K562 (cell line): Measurements from ENCODE around the gene TRPM4. TPM values are rescaled to one million over a fixed set of nuclear protein-coding genes. Genes with fewer than 3 reads are reported as not detected.

Experiments used
- ARNT ChIP-seq, 2 experiments: fragments of 450-650 bp; IDR thresholded peaks; 2 replicates each; pipeline ENCODE4 v1.6.1; 2016; ENCODE audit warnings: mild to moderate bottlenecking in 1 of 2
- CC2D1A ChIP-seq: fragments of 450-650 bp; IDR thresholded peaks from 2 replicates; pipeline ENCODE4 v1.6.1; 2017; ENCODE audit warnings: mild to moderate bottlenecking
- CEBPG ChIP-seq, 3 experiments: fragments of 200-800 bp in 1 of 3; sonication (Bioruptor generic) in 1 of 3; sonication (generic) in 1 of 3; formaldehyde crosslinking in 1 of 3; IDR thresholded peaks in 2 of 3; conservative IDR thresholded peaks in 1 of 3; 2 replicates each; pipeline versions ENCODE4 v1.6.1 to v1.8.0; 2016 to 2022; ENCODE audit warnings: missing compliant biosample characterization in 2 of 3, missing genetic modification characterization in 2 of 3, mild to moderate bottlenecking in 1 of 3, missing genetic modification reagents in 1 of 3
- CHCHD3 ChIP-seq: fragments of 250-450 bp; sonication (Bioruptor Pico); IDR thresholded peaks from 2 replicates; pipeline ENCODE4 v2.1.2; 2022; ENCODE audit warnings: mild to moderate bottlenecking
- FOXA3 ChIP-seq, 2 experiments: fragments of 450-650 bp in 1 of 2; sonication (generic) in 1 of 2; formaldehyde crosslinking; IDR thresholded peaks in 1 of 2; conservative IDR thresholded peaks in 1 of 2; 2 replicates each; pipeline versions ENCODE4 v1.4.0 to v1.8.0; 2020 to 2022; ENCODE audit warnings: mild to moderate bottlenecking in 2 of 2, missing genetic modification reagents in 1 of 2
- MAFK ChIP-seq: IDR thresholded peaks from 2 replicates; pipeline ENCODE4 v1.6.1; 2011; ENCODE audit warnings: low read length, improper control_type of control experiment
- NUFIP1 ChIP-seq: fragments of 450-650 bp; IDR thresholded peaks from 2 replicates; pipeline ENCODE4 v1.6.1; 2018; ENCODE audit not compliant: partially characterized antibody
- POLR3A ChIP-seq: IDR thresholded peaks from 2 replicates; pipeline ENCODE4 v1.6.1; 2011; ENCODE audit warnings: borderline replicate concordance, mild to moderate bottlenecking, moderate library complexity; ENCODE audit not compliant: insufficient read length, insufficient read depth; ENCODE audit errors: extremely low read depth
- RBM14 ChIP-seq: fragments of 200-400 bp; formaldehyde crosslinking; IDR thresholded peaks from 2 replicates; pipeline ENCODE4 v1.6.1; 2018; ENCODE audit warnings: low read depth, mild to moderate bottlenecking, low read length, moderate library complexity, borderline replicate concordance; ENCODE audit not compliant: insufficient read depth
- RFX7 ChIP-seq: fragments of 250-450 bp; sonication (Bioruptor Pico); IDR thresholded peaks from 2 replicates; pipeline ENCODE4 v1.5.1; 2021; ENCODE audit warnings: mild to moderate bottlenecking
- SPI1 ChIP-seq: IDR thresholded peaks from 2 replicates; pipeline ENCODE4 v1.6.1; 2011; ENCODE audit warnings: low read depth, low read length, control low read depth, borderline replicate concordance
- TAF1 ChIP-seq: IDR thresholded peaks from 2 replicates; pipeline ENCODE4 v1.6.1; 2011; ENCODE audit warnings: mild to moderate bottlenecking, low read length, moderate library complexity; ENCODE audit not compliant: insufficient read depth, control insufficient read depth, severe bottlenecking; ENCODE audit errors: extremely low read depth
- U2AF1 ChIP-seq: fragments of 200-400 bp; formaldehyde crosslinking; optimal IDR thresholded peaks from 2 replicates; pipeline ENCODE3; 2017; ENCODE audit warnings: mild to moderate bottlenecking, low read depth, low read length, moderate library complexity
- ZC3H4 ChIP-seq: sonication (generic); formaldehyde crosslinking; IDR thresholded peaks from 2 replicates; pipeline ENCODE4 v1.9.0; 2021; ENCODE audit warnings: missing genetic modification reagents, borderline replicate concordance
- ZKSCAN3 ChIP-seq: fragments of 250-450 bp; sonication (Bioruptor Pico); IDR thresholded peaks from 2 replicates; pipeline ENCODE4 v1.4.0; 2020
- ZNF224 ChIP-seq: sonication (generic); formaldehyde crosslinking; IDR thresholded peaks from 2 replicates; pipeline ENCODE4 v1.8.0; 2022; ENCODE audit warnings: mild to moderate bottlenecking, missing genetic modification reagents
- ZNF24 ChIP-seq: fragments of 450-650 bp; IDR thresholded peaks from 2 replicates; pipeline ENCODE4 v1.6.1; 2016
- ZNF282 ChIP-seq: sonication (generic); formaldehyde crosslinking; IDR thresholded peaks from 2 replicates; pipeline ENCODE4 v1.8.1; 2023; ENCODE audit warnings: missing genetic modification reagents
- ZNF444 ChIP-seq: fragments of 250-450 bp; sonication (Bioruptor Pico); IDR thresholded peaks from 2 replicates; pipeline ENCODE4 v1.4.0; 2020; ENCODE audit warnings: mild to moderate bottlenecking, moderate library complexity
- polyA plus RNA-seq, 8 experiments: library from polyadenylated mRNA; depleted of rRNA in 4 of 8; stranded (reverse) in 5 of 8; unstranded in 3 of 8; fragments of >200 nt; fragmentation: Nextera tagmentation in 2 of 8; fragmentation: Illumina TruSeq in 1 of 8; extraction: Ambion mirVana in 2 of 8; extraction: Trizol in 1 of 8; gene quantifications; 2 replicates each; pipeline versions ENCODE4 v1.2.1 to v1.2.3, GENCODE V29; 2011 to 2014; ENCODE audit warnings: inconsistent platforms in 1 of 8, missing spikeins in 1 of 8
- total RNA-seq, 7 experiments: library from RNA; depleted of rRNA in 6 of 7; stranded (reverse); fragments of >200 nt in 6 of 7; fragmentation: Illumina TruSeq in 2 of 7; extraction: Trizol in 2 of 7; gene quantifications; 2 replicates each; pipeline versions ENCODE4 v1.2.1 to v1.2.3, GENCODE V29; 2011 to 2021; ENCODE audit warnings: low replicate concordance in 1 of 7
- TF ChIP-seq, protein P1 (sequence below): sonication (generic); formaldehyde crosslinking; IDR thresholded peaks from 2 replicates; pipeline ENCODE4 v1.8.1; 2023; ENCODE audit warnings: mild to moderate bottlenecking, missing genetic modification reagents
- TF ChIP-seq, protein P2 (sequence below): sonication (generic); formaldehyde crosslinking; IDR thresholded peaks from 2 replicates; pipeline ENCODE4 v1.8.0; 2023; ENCODE audit warnings: mild to moderate bottlenecking, missing genetic modification reagents
- TF ChIP-seq, protein P3 (sequence below): sonication (generic); formaldehyde crosslinking; IDR thresholded peaks from 2 replicates; pipeline ENCODE4 v1.9.0; 2022; ENCODE audit warnings: mild to moderate bottlenecking, missing genetic modification reagents

Gene TRPM4
- total and polyA plus RNA-seq, 9 of the 15 experiments (the other 6 are each of a cell fraction or from before 2014, with no cell fraction given), result 6.5 to 45.4 (median 15.2) TPM

DNA sequence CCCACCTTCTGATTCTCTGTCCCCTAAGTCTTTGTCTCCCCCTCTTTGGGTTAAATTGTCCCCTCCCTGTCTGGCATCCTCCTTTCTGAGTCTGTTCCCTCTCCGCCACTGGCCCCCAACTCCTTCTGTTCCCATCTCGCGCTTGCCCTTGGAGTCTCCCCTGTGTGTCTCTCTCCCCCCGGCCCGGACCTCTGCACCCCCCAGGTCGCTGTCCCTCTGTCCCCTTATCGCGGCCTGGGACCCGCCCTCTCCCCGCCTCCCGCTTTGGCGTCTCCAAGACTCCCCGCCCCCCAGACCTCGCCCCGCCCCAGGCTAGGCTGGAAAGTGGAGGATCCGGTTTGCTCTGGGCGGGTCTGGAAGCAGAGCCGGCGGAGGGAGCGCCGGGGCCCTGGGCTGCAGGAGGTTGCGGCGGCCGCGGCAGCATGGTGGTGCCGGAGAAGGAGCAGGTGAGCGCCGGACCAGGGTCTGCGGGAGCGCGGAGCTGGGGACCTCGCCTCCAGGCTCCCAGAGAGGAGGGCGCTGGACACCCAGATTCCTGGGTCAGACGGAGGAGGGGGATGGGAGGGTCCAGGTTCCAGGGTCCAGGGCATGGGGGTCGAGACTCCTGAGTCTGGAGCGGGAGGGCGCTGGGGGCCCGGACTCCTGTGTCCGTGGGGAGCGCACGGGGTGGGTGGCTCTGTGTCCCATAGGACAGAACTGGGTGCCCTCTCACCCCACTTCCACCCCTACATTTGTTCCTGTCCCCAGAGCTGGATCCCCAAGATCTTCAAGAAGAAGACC is at the start of gene TRPM4 (continued):
- TF ChIP-seq, protein P1, sequence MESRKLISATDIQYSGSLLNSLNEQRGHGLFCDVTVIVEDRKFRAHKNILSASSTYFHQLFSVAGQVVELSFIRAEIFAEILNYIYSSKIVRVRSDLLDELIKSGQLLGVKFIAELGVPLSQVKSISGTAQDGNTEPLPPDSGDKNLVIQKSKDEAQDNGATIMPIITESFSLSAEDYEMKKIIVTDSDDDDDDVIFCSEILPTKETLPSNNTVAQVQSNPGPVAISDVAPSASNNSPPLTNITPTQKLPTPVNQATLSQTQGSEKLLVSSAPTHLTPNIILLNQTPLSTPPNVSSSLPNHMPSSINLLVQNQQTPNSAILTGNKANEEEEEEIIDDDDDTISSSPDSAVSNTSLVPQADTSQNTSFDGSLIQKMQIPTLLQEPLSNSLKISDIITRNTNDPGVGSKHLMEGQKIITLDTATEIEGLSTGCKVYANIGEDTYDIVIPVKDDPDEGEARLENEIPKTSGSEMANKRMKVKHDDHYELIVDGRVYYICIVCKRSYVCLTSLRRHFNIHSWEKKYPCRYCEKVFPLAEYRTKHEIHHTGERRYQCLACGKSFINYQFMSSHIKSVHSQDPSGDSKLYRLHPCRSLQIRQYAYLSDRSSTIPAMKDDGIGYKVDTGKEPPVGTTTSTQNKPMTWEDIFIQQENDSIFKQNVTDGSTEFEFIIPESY (CRISPR knock-in tag), result no peak
- TF ChIP-seq SPI1 (no peak), ZC3H4 (CRISPR knock-in tag) (no peak), ARNT (IDR thresholded peaks at IDR 0.05) (no peak), ZNF444 (CRISPR knock-in tag) (no peak), ZNF282 (CRISPR knock-in tag) (no peak), RFX7 (CRISPR knock-in tag) (no peak), ZKSCAN3 (CRISPR knock-in tag) (no peak), TAF1 (peak; percentile 86), NUFIP1 (no peak), MAFK (no peak), CC2D1A (no peak), CEBPG (CRISPR knock-in tag; IDR thresholded peaks at IDR 0.05) (no peak), CEBPG (tag; conservative IDR thresholded peaks at IDR 0.05 in 1 of 2, IDR thresholded peaks at IDR 0.05 in 1 of 2) (no peak), U2AF1 (no peak), FOXA3 (CRISPR knock-in tag; conservative IDR thresholded peaks at IDR 0.05 in 1 of 2, IDR thresholded peaks at IDR 0.05 in 1 of 2) (no peak), ZNF224 (CRISPR knock-in tag) (no peak), POLR3A (no peak), ZNF24 (peak; percentile 27), CHCHD3 (CRISPR knock-in tag) (no peak), RBM14 (no peak)
- TF ChIP-seq, protein P2, sequence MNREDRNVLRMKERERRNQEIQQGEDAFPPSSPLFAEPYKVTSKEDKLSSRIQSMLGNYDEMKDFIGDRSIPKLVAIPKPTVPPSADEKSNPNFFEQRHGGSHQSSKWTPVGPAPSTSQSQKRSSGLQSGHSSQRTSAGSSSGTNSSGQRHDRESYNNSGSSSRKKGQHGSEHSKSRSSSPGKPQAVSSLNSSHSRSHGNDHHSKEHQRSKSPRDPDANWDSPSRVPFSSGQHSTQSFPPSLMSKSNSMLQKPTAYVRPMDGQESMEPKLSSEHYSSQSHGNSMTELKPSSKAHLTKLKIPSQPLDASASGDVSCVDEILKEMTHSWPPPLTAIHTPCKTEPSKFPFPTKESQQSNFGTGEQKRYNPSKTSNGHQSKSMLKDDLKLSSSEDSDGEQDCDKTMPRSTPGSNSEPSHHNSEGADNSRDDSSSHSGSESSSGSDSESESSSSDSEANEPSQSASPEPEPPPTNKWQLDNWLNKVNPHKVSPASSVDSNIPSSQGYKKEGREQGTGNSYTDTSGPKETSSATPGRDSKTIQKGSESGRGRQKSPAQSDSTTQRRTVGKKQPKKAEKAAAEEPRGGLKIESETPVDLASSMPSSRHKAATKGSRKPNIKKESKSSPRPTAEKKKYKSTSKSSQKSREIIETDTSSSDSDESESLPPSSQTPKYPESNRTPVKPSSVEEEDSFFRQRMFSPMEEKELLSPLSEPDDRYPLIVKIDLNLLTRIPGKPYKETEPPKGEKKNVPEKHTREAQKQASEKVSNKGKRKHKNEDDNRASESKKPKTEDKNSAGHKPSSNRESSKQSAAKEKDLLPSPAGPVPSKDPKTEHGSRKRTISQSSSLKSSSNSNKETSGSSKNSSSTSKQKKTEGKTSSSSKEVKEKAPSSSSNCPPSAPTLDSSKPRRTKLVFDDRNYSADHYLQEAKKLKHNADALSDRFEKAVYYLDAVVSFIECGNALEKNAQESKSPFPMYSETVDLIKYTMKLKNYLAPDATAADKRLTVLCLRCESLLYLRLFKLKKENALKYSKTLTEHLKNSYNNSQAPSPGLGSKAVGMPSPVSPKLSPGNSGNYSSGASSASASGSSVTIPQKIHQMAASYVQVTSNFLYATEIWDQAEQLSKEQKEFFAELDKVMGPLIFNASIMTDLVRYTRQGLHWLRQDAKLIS (CRISPR knock-in tag), result no peak
- TF ChIP-seq, protein P3, sequence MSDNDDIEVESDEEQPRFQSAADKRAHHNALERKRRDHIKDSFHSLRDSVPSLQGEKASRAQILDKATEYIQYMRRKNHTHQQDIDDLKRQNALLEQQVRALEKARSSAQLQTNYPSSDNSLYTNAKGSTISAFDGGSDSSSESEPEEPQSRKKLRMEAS (CRISPR knock-in tag), result peak; percentile 70
